SK-N-MC (cell line): ENCODE measurements around the gene IP6K1.

Experiments
- EZH2 ChIP-seq: fragments of 200-600 bp; sonication (generic); IDR thresholded peaks from one replicate; pipeline ENCODE4 v1.6.1; 2017; ENCODE audit warnings: antibody characterized with exemption
- FOXP2 ChIP-seq: optimal IDR thresholded peaks from 2 replicates; pipeline ENCODE3; 2011; ENCODE audit warnings: mild to moderate bottlenecking, moderate library complexity; ENCODE audit not compliant: insufficient read depth; ENCODE audit errors: extremely low read length, control extremely low read depth
- POLR2AphosphoS5 ChIP-seq: IDR thresholded peaks from 2 replicates; pipeline ENCODE4 v1.6.1; 2012; ENCODE audit warnings: mild to moderate bottlenecking, low read depth, low read length, borderline replicate concordance

GRCh38 chr3:49787182-49787464 lies 781 bp upstream of the IP6K1 start:
- TF ChIP-seq POLR2AphosphoS5 = no peak
- no peak for TF ChIP-seq EZH2
- TF ChIP-seq FOXP2 = no peak
